GM19468 (cell line): ENCODE results near the gene BOC.

Experiments used
- ATAC-seq: cut with Tn5 transposase; IDR thresholded peaks from one replicate; pipeline ENCODE4 v1.9.1; 2021; ENCODE audit warnings: mild to moderate bottlenecking, moderate library complexity, moderate number of reproducible peaks; ENCODE audit not compliant: unreplicated experiment; ENCODE audit errors: extremely low read depth

Gene BOC

DNA sequence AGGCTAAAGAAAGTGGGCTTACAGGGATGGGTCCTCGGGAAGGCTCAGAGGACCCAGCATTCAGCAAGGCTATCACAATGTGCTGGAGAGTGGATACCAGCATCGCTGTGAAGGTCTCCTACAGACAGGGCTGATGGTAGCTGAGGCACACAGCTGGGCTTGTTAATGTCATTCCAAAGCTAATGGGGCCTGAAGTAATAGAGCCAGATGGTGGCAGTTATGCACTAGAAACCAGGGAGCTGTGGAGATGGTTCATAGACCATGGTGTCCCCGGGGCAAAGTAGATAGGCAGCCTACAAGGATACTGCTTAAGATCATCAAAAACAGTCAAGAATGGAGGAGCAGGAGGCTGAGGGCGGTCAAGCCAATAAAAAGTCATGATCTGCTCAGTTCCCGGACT lies 24.8 kb upstream of the BOC start:
- ATAC-seq: no peak

DNA sequence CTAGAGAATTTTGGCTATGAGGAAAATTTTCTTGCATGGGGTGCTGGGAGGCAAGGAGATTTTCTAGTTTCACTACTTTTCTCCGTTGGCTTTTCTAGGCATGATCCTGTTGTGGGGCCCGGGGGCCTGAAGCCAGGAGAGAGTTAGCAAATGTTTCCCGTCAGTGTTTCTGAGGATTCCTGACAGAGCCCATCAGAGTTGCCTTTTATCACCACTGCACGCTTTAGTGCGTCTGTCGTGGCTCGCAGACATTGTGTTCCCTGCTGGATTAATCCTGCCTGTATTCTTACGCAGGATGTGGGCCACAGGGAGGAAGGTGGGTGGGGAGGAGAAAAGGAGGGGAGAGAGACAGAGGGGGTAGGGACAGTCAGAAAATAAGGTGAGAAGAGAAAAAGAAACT lies 18.1 kb upstream of the BOC start:
- ATAC-seq: no peak

DNA sequence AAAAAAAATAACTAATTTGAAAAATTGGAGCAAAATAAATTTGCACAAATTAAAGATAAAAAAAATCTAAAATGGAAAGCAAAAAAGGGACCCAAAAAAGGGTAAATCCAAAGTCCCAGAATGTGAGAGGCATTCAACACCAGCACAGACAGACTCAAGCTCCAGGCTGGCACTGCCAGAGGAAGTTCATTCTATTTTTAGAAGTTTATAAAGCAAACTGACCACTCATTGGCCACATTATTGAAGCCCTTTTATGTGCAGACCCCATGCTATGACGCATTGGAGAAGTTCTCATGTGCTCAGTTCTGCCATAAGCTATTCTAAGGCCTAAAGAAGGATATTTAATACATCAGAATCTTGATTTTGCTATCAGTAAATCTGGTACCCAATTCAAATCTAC lies 17.6 kb upstream of the BOC start:
- ATAC-seq: no peak

DNA sequence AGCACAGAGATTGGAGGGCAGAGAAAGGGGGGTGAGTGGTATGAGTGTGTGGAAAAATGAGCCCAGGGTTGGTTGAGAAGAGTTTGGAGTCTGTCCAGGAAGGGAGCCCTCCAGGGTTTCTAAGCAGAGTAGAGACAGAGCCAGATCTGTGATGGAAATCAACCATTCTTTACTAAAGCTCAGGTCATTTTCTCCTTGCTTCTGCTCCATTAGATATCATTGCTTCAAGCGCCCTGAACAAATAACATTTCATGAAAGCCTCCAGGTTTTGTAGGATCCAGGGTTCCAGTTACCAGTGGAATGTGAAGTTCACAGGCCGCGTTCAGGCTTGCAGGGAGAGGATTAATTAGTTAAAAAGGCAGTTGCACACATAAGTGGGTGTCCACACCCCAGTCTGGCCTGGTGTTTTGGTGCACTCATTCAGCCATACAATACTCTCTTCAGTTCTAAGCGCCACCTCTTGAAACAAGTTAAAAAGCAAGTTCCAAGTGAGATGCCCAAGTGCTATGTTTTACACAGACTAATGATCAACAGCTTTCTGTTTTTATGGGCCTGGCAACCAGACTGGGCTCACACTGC lies 16.4 kb upstream of the BOC start:
- no peak for ATAC-seq

DNA sequence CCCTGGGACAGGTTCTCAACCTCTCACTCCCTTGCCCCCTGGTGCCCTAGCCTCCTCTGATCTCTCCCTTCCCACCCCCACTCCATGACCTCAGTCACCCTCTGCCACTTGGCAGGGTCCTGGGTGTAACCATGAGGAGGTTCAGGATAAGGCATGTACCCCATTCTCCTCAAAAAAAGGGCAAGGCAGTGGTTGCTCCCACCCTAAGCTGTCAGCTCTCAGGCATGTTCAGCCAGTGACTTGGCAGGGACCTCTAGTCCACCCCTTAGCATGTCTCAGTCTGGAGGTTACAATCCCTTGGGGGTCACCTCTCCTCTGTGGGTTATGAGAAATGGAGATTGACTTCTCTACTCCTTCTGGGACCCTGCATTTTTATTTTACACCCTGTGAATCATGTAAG lies 11.0 kb upstream of the BOC start:
- ATAC-seq: no peak

DNA sequence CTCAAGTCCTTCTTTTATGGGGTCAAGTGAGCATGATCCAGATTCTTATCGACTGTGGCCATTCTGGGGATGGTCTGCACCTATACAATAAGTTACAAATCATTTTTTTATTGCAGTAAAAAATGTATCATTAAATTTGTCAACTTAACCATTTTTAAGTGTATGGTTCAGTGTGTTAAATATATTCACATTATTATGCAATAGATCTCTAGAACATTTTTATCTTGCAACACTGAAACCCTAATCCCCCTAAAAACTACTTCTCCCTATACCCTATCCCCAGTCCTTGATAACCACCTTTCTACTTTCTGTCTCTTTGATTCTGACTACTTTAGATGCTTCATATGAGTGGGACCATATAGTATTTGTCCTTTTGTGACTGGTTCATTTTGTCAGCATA lies 10.4 kb upstream of the BOC start:
- ATAC-seq: no peak

DNA sequence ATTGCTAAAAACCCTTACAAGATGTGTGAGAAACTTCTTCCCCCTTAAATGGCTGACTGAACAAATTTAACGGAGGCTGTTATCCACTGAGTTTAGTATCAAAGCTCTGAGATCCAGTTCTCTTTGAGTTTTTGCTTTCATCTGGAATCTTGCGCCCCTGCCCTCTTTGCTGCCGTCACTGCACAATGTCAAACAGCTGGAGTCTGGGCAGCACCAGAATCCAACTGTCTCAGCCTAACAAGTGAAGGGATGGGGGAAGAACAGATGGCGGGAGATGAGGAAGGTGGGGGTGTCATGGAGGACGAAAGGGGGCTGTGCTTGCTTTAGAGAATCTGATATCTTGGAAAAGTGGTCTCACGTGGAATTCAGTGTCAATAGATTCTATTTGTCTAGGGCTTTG lies 7.0 kb upstream of the BOC start:
- no peak for ATAC-seq

DNA sequence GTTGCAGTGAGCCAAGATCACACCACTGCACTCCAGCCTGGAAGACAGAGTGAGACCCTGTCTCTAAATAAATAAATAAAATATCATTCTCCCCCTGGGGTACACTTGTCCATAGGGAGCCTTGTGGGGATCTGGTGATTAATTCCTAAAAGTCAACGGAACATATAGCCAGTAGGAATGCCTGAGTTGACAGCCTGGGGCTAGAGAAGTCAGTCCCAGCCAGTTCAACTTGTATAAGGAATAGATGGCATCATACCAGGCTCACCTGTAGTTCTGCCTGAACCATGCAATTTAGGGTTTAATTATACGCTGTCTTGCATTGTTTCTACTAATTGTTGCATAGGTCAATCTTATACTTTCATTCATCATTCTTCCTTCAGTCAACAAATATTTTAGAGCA lies 5.9 kb upstream of the BOC start:
- no peak for ATAC-seq

DNA sequence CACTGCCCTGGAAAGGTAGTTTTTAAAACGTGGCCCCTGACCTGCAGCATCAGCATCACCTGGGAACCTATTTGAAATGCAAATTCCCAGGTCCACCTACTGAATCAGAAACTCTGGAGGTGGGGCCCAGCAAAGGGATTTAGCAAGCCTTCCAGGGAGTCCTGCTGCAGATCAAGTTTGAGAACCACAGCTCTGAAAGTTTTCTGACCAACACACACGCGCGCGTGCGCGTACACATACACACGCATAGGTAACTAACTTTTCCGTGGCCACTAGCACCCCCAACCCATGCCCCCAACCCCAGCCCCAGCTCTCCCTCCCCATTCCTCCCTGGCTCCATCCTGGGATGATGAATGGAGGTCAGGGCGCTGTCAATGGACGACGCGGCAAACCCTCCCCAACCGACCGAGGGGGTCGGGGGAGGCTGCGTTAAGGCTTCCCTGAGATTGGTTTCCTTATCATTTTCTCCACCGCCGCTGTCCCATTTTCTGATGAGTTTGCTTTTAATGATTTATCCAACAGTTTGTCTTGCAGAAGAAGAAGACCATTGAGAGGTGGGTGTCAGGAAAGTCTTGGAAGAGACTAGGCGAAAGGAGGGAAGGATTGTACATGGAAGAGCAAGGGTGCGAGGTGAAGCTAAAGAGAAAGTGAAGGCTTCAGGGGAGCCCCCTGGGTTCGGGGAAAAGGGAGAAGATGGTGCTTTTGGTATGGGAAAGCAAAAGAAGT lies 590 bp upstream of the BOC start:
- ATAC-seq: no peak

DNA sequence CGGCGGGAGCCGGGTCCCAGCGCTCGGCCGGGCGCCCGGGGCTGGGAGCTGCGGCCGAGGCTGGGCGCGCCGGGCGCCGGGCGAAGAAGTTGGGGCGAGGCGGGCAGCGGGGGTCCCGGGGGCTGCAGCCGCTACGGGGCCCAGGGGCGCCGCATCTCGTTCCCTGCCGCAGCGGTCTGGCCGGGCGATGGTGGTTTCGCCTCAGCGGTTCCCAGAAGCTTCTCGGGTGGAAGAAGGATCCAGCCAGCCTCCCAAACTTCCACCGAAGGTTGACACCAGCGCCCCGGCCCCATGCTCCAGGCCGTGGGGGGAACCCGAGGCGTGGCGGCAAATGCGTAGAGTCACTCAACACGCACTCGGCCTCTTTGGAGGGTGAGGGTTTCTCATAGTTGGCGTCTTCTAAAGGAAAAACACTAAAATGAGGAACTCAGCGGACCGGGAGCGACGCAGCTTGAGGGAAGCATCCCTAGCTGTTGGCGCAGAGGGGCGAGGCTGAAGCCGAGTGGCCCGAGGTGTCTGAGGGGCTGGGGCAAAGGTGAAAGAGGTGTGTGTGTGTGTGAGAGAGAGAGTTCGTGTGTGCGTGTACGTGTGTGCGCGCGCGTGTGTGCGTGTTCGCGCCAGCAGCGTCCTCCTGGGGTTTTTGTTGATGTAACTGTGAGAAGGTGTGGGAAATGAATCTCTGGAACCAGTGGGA lies 940 bp downstream of the BOC start:
- ATAC-seq: no peak

DNA sequence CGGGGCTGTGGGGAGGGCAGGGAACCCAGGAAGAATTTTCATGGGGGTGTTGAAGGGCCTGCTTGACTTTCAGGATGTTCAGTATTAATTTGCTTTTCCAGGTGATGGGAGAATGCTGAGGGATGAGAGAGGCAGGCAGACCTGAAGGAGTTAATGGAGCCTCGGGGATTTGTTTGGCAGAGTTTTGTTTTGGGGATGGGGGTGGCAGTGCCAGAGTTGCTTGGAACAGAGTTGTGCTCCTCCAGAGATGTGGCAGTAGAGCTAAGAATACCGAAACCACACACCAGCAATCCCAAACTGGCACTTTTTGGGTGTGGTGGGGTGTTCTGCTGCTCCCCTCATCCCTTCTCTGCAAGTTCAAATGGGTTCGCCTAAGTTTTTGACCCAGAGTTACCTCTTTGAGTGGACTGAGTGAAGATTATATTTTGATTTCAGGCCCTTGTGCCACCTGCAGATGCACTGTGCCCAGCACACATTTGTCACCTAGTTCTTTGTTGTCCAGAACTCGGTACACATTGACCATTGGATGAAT lies 1.6 kb downstream of the BOC start:
- ATAC-seq: no peak

DNA sequence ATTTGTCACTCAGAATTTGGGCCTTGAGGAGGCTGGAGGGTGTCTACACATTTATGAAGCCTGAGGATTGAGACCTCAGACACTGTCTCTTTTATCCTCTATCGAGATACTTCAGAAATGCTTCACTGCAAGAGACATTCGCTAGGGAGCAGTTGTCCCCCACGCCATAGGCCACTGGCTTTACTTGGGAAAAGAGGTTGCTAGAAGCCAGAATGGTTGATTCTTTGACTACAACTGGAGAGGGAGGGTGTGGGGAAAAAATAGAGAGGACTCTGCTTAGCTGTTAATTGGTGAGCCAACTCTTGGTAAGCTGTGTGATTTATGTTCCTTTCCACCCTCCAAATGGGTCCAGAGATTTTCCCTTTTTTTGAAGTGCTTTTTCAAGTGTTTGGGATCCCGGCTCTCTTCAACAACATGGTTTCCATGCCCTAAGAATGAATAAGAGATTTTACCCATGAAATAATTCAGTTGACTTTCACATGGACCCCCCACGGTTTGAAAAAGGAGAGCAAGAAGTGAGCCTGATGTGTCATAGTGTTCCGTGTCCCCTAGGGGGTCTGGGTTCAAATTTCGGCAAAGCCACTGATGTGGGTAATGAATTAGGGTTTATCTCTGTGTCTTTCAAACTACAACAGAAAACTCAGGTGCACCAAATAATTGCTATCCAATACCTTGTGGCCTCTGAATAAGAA lies 2.7 kb downstream of the BOC start:
- no peak for ATAC-seq

DNA sequence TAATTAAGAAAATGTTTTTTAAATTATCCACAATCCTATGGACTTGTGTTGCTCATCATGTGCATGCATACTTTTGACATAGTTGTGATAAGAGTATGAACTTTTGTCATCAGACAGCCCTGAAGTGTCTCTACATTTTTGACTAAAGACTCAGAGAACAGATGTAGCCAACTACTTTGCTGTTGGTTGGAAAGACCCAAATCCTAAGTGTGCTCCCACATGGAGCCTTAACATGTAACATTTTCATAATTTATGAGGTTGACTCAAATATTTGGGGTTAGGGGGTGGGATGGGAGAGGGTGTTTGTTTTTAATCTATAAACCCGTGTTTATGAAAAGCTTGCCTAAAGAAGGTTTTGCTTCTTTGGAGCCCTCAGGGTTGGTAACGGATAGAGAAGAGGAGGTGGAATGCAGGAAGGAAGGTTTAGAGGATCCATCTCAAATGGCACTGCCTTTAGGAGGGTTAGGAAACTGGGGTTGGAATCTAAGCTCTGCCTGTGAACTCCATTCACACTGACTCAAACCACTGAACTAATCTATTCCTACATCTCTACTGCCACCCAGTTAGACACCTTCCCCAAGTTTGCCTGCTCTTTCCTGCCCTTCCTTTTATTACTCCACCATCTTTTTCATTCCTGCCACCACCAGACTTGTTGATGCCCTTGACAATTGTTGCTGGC lies 3.7 kb downstream of the BOC start:
- no peak for ATAC-seq

DNA sequence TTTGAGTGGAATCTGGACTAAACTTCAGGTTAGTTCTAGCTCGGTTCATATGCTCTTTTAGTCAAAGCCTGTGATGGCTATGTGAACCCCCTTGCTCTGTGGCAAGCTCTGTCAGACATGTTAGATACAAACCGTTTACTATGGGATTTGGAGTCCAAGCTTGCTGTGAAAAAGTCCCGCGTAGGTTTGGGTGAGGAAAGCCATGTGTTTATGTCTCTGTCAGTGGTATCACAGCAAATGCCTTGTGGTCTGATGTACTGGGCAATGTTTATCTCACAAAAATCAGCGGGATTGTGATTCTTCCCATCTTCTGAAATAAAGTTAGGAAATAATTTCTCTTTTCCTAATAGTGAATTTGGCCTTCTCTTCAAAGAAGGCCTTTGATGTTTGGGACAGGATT lies 5.0 kb downstream of the BOC start:
- ATAC-seq: no peak

DNA sequence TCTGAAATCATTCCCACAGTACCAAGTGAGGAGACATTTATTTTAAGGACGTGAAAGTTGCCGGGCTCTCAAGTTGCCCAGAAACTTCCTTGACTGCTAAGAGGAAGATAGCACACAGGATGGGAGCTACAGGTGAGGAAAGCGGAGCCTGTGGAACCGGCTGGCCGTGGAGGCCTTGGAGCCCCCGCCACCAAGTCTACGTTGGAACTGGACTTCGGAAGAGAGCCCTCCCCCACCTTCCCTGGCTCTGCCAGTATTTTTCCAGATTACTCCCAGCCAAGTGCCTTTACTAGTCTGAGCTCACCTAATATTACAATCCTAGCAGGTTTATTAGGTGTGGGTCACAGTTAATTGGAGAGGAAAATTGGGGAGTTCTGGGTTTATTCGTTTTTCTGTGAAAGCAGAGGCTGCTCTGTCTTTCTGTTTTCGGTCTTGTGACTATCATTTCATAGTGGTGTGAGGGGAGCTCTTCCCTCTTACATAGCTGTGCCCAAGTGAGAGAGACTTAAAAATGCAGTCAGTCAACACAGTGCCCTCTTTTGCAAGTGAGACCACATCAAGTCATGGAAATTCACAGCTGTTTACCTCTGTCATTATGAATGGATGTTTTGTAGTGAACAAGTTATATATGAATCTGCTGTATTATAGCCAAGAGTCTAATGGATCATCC lies 6.8 kb downstream of the BOC start:
- no peak for ATAC-seq

DNA sequence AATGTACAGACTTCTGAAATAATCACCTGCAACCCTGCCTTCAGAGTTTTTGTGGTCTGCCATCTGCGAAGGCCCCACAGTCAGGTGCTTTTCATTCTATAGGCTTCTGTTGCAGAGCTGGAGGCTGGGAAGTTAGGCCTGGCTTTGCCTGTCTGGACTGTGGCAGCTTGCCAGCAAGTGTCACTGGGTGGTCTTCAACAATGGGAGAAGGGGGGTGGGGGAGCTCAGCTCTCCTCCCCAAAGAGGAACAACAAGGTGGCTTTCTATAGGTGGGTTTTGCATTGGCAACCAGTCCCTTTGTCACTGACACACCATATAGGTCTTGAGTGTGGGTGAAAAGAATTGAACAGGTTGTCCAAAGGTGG lies 7.3 kb downstream of the BOC start:
- ATAC-seq: no peak

DNA sequence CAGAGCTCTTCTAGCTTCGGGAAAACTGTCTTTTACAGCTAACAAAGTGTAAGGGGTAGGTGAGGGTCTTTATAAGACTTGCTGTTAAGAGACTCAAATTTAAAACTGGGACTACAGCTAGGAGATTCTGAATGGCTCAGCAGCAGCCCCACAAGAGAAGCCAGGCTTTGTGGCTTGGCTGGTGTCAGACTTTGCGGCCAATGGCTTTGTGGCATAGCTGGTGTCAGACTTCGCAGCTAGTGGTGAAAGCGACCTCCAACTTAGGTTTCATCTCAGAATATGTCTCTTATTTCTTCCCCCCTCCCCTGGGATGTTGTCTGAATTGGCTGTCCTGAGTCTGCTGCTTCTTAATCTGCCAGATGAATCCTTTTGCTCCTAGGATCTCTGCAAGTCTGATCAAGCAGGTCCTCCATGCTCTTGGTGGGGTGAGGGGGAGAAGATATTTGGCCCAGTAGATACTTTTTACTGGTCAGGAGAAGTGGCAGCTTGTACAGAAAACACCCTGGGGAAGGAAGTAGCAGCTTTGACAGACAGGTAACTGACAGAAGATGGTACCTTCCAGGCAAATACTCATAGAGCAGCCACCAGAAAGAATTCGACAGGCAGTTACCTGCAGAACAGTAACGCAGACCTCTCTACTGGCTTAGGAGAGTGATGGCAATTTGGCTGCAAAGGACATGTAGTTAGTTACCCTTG lies 8.4 kb downstream of the BOC start:
- ATAC-seq: no peak

DNA sequence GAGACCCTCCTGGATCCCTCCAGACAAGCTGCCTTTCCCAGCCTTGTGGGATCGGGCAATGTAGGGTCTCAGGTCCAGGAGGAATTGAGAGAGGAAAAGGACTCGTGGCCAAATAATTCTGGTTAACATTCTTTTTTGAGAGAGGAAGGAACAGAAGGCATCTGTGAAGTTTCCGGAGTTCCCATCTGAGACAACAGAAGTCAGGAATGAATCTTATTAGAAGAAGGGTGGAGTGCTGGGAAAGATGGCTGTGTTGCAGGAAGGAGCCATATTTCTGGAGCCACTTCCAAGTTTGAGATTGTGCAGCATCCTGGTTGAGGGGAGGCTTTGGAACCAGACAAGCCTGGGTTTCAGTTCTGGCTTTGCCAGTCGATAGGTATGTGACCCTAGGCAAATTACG lies 9.4 kb downstream of the BOC start:
- no peak for ATAC-seq

DNA sequence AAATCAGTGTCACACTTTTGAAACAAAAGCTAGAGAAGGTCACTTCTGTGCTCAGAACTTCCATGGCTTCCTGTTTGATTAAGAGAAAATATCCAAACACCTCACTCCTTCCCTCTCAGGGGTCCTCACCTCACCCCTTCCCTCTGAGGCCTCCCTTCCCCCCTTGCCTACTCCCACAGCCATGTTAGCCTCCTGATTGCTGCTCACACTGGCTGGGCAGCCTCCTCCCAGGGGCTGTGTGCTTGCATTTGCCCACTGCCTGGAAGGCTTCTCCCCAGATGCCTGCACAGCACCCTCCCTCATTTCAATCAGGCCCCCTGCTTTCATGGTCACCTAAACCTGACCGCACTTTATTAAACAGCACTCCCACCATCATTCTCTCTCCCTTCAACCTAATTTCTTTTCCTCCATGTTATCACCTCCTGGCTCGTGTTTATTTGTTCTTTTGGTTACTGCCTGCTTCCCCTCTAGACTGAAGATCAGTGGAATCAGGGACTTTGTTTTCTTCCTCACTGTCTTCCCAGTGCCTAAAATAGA lies 10.4 kb downstream of the BOC start:
- no peak for ATAC-seq
